Measurements from ENCODE around the gene LRRC4C. TPM values are rescaled to one million over a fixed set of nuclear protein-coding genes. Genes with fewer than 3 reads are reported as not detected.

Gene LRRC4C
- total and polyA plus RNA-seq, 2 experiments from 2014 or later, result 0.35 to 1.1 TPM

DNA sequence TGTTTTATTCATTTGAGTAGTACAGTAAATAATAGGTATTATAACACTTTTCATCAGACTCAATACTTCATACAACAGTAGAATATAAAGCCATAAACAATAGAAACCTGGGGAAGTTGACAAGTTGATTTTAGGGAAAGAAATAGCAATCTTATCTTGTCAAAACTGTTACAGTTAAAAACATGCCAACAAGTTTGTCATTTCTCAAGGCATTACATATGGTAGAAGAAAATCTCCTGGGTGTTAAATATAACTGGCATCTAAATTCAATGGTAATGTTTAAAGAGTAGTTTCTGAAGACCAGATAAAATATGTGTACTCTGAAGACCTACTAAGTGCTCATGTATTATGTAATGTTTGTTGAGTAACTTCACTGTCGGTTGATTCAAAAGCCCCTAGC, 75.1 kb downstream of the LRRC4C start:
- Mint-ChIP-seq H3K27me3 (ENCODE audit: insufficient read depth, low read depth, poor library complexity) (no peaks in the 10 kb centered on the region), H3K36me3 (ENCODE audit: low read depth) (no peaks in the 10 kb centered on the region), H3K4me1 (peaks cover 25% of the 10 kb centered on the region; the same call in 2 of the 3 replicates), H3K9me3 (no peaks in the 10 kb centered on the region), H3K4me3 (no peak overlapping the region), H3K27ac (no peak overlapping the region)
- no peaks in the 10 kb centered on the region for H3K36me3 ChIP-seq (ENCODE audit: insufficient read depth)
- peaks cover 20% of the 10 kb centered on the region for H3K4me1 ChIP-seq (ENCODE audit: insufficient read depth)
- DNase-seq (ENCODE audit: low spot score) (no peak), ATAC-seq (no peak)
- no peak overlapping the region for H3K27ac ChIP-seq (ENCODE audit: low read depth)
- no peaks in the 10 kb centered on the region for H3K27me3 ChIP-seq (ENCODE audit: insufficient read depth)
- H4K20me1 ChIP-seq (replicated peaks; ENCODE audit: insufficient read depth), result no peaks in the 10 kb centered on the region
- no peak overlapping the region for H2AFZ ChIP-seq
- H3K4me2 ChIP-seq, result no peak overlapping the region
- TF ChIP-seq NANOG (IDR thresholded peaks at IDR 0.05; ENCODE audit: borderline replicate concordance) (no peak), ZNF331 (CRISPR knock-in tag; IDR thresholded peaks at IDR 0.05; ENCODE audit: low read depth) (no peak), EZH2phosphoT487 (IDR thresholded peaks at IDR 0.05; ENCODE audit: unreplicated experiment) (no peak)
- no peaks in the 10 kb centered on the region for H3K9me2 ChIP-seq (ENCODE audit: insufficient read depth)
- no peaks in the 10 kb centered on the region for H3F3A ChIP-seq (replicated peaks; ENCODE audit: low read depth)
- H3K79me2 ChIP-seq (replicated peaks; ENCODE audit: insufficient read depth), result no peaks in the 10 kb centered on the region
- no peak overlapping the region for H3K4me3 ChIP-seq

DNA sequence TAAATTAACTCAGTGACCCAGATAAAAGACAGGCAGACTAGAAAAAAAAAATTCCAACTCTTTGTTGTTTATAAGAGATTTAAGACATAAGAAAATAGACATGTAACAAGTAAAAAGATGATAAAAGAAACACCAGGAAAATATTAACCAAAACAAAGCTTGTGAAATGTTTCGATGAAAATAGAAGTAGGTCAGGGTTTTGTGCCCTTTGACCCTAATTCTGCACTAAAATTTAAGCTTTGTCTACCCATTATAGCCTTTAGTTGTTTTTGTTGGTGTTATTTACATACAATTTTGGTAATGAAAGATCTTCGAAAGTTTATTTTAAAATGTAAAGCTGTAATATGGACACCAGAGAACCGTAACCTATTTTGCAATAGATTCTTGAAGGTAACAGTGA, 75.7 kb downstream of the LRRC4C start:
- no peaks in the 10 kb centered on the region for H4K20me1 ChIP-seq (replicated peaks; ENCODE audit: insufficient read depth)
- DNase-seq (ENCODE audit: low spot score) (no peak), ATAC-seq (no peak)
- H3K27me3 Mint-ChIP-seq (ENCODE audit: insufficient read depth, low read depth, poor library complexity), result no peaks in the 10 kb centered on the region
- H3K79me2 ChIP-seq (replicated peaks; ENCODE audit: insufficient read depth), result no peaks in the 10 kb centered on the region
- no peak overlapping the region for H3K27ac ChIP-seq (ENCODE audit: low read depth)
- no peak overlapping the region for H3K4me3 Mint-ChIP-seq
- no peaks in the 10 kb centered on the region for H3K36me3 Mint-ChIP-seq (ENCODE audit: low read depth)
- H3K9me2 ChIP-seq (ENCODE audit: insufficient read depth), result no peaks in the 10 kb centered on the region
- H3K4me3 ChIP-seq, result no peak overlapping the region
- no peaks in the 10 kb centered on the region for H3K27me3 ChIP-seq (ENCODE audit: insufficient read depth)
- peaks cover 27% of the 10 kb centered on the region; the same call in 2 of the 3 replicates for H3K4me1 Mint-ChIP-seq
- peaks cover 20% of the 10 kb centered on the region for H3K4me1 ChIP-seq (ENCODE audit: insufficient read depth)
- H3K9me3 Mint-ChIP-seq, result no peaks in the 10 kb centered on the region
- peak overlapping the region; percentile 33; the same call in 1 of the 2 replicates for H3K27ac Mint-ChIP-seq
- H3F3A ChIP-seq (replicated peaks; ENCODE audit: low read depth), result no peaks in the 10 kb centered on the region
- H3K36me3 ChIP-seq (ENCODE audit: insufficient read depth), result no peaks in the 10 kb centered on the region
- no peak overlapping the region for H3K4me2 ChIP-seq
- no peak overlapping the region for H2AFZ ChIP-seq
- no peak for TF ChIP-seq EZH2 (IDR thresholded peaks at IDR 0.05; ENCODE audit: low read depth, unreplicated experiment)
- TF ChIP-seq, protein P1, sequence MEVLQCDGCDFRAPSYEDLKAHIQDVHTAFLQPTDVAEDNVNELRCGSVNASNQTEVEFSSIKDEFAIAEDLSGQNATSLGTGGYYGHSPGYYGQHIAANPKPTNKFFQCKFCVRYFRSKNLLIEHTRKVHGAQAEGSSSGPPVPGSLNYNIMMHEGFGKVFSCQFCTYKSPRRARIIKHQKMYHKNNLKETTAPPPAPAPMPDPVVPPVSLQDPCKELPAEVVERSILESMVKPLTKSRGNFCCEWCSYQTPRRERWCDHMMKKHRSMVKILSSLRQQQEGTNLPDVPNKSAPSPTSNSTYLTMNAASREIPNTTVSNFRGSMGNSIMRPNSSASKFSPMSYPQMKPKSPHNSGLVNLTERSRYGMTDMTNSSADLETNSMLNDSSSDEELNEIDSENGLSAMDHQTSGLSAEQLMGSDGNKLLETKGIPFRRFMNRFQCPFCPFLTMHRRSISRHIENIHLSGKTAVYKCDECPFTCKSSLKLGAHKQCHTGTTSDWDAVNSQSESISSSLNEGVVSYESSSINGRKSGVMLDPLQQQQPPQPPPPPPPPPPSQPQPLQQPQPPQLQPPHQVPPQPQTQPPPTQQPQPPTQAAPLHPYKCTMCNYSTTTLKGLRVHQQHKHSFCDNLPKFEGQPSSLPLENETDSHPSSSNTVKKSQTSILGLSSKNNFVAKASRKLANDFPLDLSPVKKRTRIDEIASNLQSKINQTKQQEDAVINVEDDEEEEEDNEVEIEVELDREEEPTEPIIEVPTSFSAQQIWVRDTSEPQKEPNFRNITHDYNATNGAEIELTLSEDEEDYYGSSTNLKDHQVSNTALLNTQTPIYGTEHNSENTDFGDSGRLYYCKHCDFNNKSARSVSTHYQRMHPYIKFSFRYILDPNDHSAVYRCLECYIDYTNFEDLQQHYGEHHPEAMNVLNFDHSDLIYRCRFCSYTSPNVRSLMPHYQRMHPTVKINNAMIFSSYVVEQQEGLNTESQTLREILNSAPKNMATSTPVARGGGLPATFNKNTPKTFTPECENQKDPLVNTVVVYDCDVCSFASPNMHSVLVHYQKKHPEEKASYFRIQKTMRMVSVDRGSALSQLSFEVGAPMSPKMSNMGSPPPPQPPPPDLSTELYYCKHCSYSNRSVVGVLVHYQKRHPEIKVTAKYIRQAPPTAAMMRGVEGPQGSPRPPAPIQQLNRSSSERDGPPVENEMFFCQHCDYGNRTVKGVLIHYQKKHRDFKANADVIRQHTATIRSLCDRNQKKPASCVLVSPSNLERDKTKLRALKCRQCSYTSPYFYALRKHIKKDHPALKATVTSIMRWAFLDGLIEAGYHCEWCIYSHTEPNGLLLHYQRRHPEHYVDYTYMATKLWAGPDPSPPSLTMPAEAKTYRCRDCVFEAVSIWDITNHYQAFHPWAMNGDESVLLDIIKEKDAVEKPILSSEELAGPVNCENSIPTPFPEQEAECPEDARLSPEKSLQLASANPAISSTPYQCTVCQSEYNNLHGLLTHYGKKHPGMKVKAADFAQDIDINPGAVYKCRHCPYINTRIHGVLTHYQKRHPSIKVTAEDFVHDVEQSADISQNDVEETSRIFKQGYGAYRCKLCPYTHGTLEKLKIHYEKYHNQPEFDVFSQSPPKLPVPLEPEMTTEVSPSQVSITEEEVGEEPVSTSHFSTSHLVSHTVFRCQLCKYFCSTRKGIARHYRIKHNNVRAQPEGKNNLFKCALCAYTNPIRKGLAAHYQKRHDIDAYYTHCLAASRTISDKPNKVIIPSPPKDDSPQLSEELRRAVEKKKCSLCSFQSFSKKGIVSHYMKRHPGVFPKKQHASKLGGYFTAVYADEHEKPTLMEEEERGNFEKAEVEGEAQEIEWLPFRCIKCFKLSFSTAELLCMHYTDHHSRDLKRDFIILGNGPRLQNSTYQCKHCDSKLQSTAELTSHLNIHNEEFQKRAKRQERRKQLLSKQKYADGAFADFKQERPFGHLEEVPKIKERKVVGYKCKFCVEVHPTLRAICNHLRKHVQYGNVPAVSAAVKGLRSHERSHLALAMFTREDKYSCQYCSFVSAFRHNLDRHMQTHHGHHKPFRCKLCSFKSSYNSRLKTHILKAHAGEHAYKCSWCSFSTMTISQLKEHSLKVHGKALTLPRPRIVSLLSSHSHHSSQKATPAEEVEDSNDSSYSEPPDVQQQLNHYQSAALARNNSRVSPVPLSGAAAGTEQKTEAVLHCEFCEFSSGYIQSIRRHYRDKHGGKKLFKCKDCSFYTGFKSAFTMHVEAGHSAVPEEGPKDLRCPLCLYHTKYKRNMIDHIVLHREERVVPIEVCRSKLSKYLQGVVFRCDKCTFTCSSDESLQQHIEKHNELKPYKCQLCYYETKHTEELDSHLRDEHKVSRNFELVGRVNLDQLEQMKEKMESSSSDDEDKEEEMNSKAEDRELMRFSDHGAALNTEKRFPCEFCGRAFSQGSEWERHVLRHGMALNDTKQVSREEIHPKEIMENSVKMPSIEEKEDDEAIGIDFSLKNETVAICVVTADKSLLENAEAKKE (CRISPR knock-in tag; IDR thresholded peaks at IDR 0.05), result no peak
- TF ChIP-seq, protein P2, sequence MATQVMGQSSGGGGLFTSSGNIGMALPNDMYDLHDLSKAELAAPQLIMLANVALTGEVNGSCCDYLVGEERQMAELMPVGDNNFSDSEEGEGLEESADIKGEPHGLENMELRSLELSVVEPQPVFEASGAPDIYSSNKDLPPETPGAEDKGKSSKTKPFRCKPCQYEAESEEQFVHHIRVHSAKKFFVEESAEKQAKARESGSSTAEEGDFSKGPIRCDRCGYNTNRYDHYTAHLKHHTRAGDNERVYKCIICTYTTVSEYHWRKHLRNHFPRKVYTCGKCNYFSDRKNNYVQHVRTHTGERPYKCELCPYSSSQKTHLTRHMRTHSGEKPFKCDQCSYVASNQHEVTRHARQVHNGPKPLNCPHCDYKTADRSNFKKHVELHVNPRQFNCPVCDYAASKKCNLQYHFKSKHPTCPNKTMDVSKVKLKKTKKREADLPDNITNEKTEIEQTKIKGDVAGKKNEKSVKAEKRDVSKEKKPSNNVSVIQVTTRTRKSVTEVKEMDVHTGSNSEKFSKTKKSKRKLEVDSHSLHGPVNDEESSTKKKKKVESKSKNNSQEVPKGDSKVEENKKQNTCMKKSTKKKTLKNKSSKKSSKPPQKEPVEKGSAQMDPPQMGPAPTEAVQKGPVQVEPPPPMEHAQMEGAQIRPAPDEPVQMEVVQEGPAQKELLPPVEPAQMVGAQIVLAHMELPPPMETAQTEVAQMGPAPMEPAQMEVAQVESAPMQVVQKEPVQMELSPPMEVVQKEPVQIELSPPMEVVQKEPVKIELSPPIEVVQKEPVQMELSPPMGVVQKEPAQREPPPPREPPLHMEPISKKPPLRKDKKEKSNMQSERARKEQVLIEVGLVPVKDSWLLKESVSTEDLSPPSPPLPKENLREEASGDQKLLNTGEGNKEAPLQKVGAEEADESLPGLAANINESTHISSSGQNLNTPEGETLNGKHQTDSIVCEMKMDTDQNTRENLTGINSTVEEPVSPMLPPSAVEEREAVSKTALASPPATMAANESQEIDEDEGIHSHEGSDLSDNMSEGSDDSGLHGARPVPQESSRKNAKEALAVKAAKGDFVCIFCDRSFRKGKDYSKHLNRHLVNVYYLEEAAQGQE (IDR thresholded peaks at IDR 0.05; ENCODE audit: unreplicated experiment), result no peak
- TF ChIP-seq CREB1 (CRISPR knock-in tag; IDR thresholded peaks at IDR 0.05; ENCODE audit: low read depth), result no peak
- TF ChIP-seq NANOG (IDR thresholded peaks at IDR 0.05; ENCODE audit: borderline replicate concordance), result no peak
- TF ChIP-seq JUNB (IDR thresholded peaks at IDR 0.05; ENCODE audit: unreplicated experiment), result no peak
- TF ChIP-seq, protein P3, sequence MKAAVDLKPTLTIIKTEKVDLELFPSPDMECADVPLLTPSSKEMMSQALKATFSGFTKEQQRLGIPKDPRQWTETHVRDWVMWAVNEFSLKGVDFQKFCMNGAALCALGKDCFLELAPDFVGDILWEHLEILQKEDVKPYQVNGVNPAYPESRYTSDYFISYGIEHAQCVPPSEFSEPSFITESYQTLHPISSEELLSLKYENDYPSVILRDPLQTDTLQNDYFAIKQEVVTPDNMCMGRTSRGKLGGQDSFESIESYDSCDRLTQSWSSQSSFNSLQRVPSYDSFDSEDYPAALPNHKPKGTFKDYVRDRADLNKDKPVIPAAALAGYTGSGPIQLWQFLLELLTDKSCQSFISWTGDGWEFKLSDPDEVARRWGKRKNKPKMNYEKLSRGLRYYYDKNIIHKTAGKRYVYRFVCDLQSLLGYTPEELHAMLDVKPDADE (IDR thresholded peaks at IDR 0.05), result no peak

Data from GM23338 (cell line).